Lower leg skin (tissue), 3 donors: ENCODE data around the gene DTX1.

Source experiments
- CTCF ChIP-seq, 3 donors: fragments of 450-650 bp; IDR thresholded peaks; one replicate each; pipeline ENCODE4 v1.5.1; 2016; ENCODE audit warnings: antibody characterized with exemption in 3 of 3, mild to moderate bottlenecking in 3 of 3, moderate library complexity in 2 of 3
- POLR2A ChIP-seq, 2 donors: fragments of 450-650 bp; IDR thresholded peaks; one replicate each; pipeline ENCODE4 v1.6.1; 2016 to 2017; ENCODE audit warnings: antibody characterized with exemption in 2 of 2, mild to moderate bottlenecking in 1 of 2, moderate library complexity in 1 of 2

GRCh38 chr12:113145720-113146551 lies 89.4 kb downstream of the DTX1 start:
- TF ChIP-seq CTCF (IDR thresholded peaks at IDR 0.05), result no peak
- no peak for TF ChIP-seq POLR2A (IDR thresholded peaks at IDR 0.05)
